ENCODE results near the gene PDE4A. TPM values are rescaled to one million over a fixed set of nuclear protein-coding genes. Genes with fewer than 3 reads are reported as not detected.
A peak's percentile ranks its signal among the peaks of the same experiment; 100 is the strongest.
"Not testable (repeated sequence)": the region's sequence is repeated elsewhere in the genome, so short reads cannot be mapped to it uniquely, and the experiment has no call there.

The PDE4A gene
- polyA plus RNA-seq, 3 donors: 4.7 to 14.8 (median 5.8) TPM

DNA sequence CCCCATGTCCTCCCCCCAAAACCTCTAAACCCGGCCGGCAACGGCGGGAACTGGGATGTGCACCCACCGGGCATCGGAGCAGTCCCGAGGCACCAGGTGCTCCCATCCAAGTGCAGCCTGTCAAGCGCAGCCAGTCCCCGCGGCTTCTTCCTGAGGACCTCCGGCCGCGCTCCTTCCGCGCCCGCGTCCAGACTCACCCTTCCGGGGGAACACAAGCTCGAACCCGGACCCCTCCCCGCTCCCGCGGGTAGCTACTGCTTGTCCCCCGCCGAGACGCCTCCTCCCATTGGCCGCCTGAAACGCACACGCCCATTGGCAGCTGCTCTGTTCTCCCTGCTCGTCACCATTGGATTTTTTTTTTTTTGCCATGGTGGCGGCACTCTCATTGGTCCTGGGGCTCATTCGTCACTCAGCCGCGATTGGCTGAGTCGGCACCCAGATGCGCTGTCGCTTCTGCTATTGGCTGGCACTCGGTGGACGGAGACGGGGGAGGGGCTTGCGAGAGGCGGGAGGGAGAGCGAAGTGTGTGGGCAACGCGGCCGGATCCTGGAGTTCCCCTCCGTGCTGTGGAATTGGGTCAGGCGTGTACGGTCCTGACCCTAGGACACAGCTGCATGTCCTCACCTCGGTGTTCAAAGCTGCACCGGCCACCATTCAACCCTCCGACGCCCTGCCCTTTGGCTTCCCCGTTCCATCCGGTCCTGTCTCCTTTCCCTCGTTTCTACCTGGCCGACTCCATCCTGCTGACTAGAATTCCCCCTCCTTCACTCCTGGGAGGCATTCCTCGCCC lies 39.8 kb upstream of the PDE4A start, which contains the start of gene TYK2:
Gene TYK2 (minus strand): TSS at position 260 of the 790 bp plus-strand sequence. CDS start 2,166 bp downstream, outside the sequence.
- Histone ChIP-seq H3K9me3 (replicated peaks in 1 of 2; ENCODE audit: control insufficient read depth in 1 of 2, insufficient read depth in 1 of 2, low read length in 2 of 2) (no peaks in the 10 kb centered on the region), H3K4me2 (replicated peaks; ENCODE audit: extremely low read depth, low read length, poor library complexity, severe bottlenecking) (peak within 1 kb of the TSS; percentile 92), H3K4me1 (ENCODE audit: control insufficient read depth in 1 of 2, insufficient read depth in 2 of 2, low read length in 2 of 2) (peaks cover 48 to 52% of the 10 kb centered on the region in 2 donors), H3K9ac (ENCODE audit: insufficient read depth, low read length, poor library complexity, severe bottlenecking) (peak within 1 kb of the TSS; percentile 87), H3K4me3 (replicated peaks in 1 of 3; ENCODE audit: low read depth in 2 of 3, low read length in 3 of 3) (peak within 1 kb of the TSS; percentile 84 to 98 (median 87)), H3K79me2 (ENCODE audit: insufficient read depth, low read length) (peaks cover 34% of the 10 kb centered on the region), H2AFZ (ENCODE audit: insufficient read depth, low read depth, low read length, poor library complexity, severe bottlenecking) (peak within 1 kb of the TSS; percentile 84), H3K36me3 (replicated peaks in 1 of 2; ENCODE audit: control insufficient read depth in 1 of 2, insufficient read depth in 2 of 2, low read length in 2 of 2) (peaks cover 16 to 17% of the 10 kb centered on the region in 2 donors), H3K27ac (ENCODE audit: low read depth in 1 of 2, low read length in 2 of 2) (peak within 1 kb of the TSS; percentile 91 to 98), H4K20me1 (ENCODE audit: insufficient read depth, low read length) (peaks cover 6% of the 10 kb centered on the region), H3K27me3 (ENCODE audit: control insufficient read depth in 2 of 2, insufficient read depth in 2 of 2, low read length in 2 of 2) (no peaks in the 10 kb centered on the region)
- Mint-ChIP-seq H3K4me1 (peaks cover 39% of the 10 kb centered on the region), H3K36me3 (peaks cover 13 to 29% of the 10 kb centered on the region in 2 donors), H3K27ac (peak within 1 kb of the TSS; percentile 95 to 100 (median 98)), H3K27me3 (ENCODE audit: low read depth in 3 of 3) (peaks cover 0 to 2% (median 2%) of the 10 kb centered on the region in 3 donors), H3K9me3 (no peaks in the 10 kb centered on the region), H3K4me3 (peak within 1 kb of the TSS; percentile 93 to 95)
- peak; percentile 98 to 99 (median 99) for DNase-seq
- intact Hi-C loops (cut with micrococcal nuclease): loop anchor here in 1 of 2 donors (2.0 to 5.0 kb wide), 2 partner anchors 33 to 110 kb away; partner anchors contain the start of gene ICAM1
- TF ChIP-seq, protein P1, sequence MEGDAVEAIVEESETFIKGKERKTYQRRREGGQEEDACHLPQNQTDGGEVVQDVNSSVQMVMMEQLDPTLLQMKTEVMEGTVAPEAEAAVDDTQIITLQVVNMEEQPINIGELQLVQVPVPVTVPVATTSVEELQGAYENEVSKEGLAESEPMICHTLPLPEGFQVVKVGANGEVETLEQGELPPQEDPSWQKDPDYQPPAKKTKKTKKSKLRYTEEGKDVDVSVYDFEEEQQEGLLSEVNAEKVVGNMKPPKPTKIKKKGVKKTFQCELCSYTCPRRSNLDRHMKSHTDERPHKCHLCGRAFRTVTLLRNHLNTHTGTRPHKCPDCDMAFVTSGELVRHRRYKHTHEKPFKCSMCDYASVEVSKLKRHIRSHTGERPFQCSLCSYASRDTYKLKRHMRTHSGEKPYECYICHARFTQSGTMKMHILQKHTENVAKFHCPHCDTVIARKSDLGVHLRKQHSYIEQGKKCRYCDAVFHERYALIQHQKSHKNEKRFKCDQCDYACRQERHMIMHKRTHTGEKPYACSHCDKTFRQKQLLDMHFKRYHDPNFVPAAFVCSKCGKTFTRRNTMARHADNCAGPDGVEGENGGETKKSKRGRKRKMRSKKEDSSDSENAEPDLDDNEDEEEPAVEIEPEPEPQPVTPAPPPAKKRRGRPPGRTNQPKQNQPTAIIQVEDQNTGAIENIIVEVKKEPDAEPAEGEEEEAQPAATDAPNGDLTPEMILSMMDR (IDR thresholded peaks at IDR 0.05): no peak
- under 1% methylated on average over 53 of the region's 58 CpGs for WGBS (ENCODE audit: insufficient coverage)

DNA sequence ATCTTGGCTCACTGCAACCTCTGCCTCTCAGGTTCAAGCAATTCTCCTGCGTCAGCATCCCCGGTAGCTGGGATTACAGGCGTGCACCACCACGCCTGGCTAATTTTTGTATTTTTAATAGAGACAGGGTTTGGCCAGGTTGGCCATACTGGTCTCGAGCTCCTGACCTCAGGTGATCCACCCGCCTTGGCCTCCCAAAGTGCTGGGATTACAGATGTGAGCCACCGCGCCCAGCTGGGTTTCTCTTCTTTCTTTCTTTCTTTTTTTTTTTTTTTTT lies 37.2 kb upstream of the PDE4A start:
- not testable (repeated sequence) for H2AFZ ChIP-seq (ENCODE audit: insufficient read depth, low read depth, low read length, poor library complexity, severe bottlenecking); H3K9ac ChIP-seq (ENCODE audit: insufficient read depth, low read length, poor library complexity, severe bottlenecking); H3K9me3 ChIP-seq (replicated peaks in 1 of 2; ENCODE audit: control insufficient read depth in 1 of 2, insufficient read depth in 1 of 2, low read length in 2 of 2); H4K20me1 ChIP-seq (ENCODE audit: insufficient read depth, low read length); H3K36me3 ChIP-seq (replicated peaks in 1 of 2; ENCODE audit: control insufficient read depth in 1 of 2, insufficient read depth in 2 of 2, low read length in 2 of 2); H3K27ac ChIP-seq (ENCODE audit: low read depth in 1 of 2, low read length in 2 of 2); H3K27me3 ChIP-seq (ENCODE audit: control insufficient read depth in 2 of 2, insufficient read depth in 2 of 2, low read length in 2 of 2); H3K9me3 Mint-ChIP-seq; H3K36me3 Mint-ChIP-seq; H3K4me2 ChIP-seq (replicated peaks; ENCODE audit: extremely low read depth, low read length, poor library complexity, severe bottlenecking); H3K4me3 Mint-ChIP-seq; H3K4me3 ChIP-seq (replicated peaks in 1 of 3; ENCODE audit: low read depth in 2 of 3, low read length in 3 of 3); DNase-seq
- Mint-ChIP-seq H3K27ac (peak overlapping the region in 4 of 7 donors; percentile 36 to 95 (median 64)), H3K4me1 (peaks cover 32% of the 10 kb centered on the region), H3K27me3 (ENCODE audit: low read depth in 3 of 3) (peaks cover 0 to 11% (median 2%) of the 10 kb centered on the region in 3 donors)
- intact Hi-C loops (cut with micrococcal nuclease): loop anchor here in 1 of 2 donors (5.0 kb wide), 1 partner anchor 36 kb away; no protein-coding TSS in a partner anchor
- peaks cover 22% of the 10 kb centered on the region for H3K79me2 ChIP-seq (ENCODE audit: insufficient read depth, low read length)
- WGBS (ENCODE audit: insufficient coverage): 20% methylated on average over 1 of the region's 8 CpGs
- H3K4me1 ChIP-seq (ENCODE audit: control insufficient read depth in 1 of 2, insufficient read depth in 2 of 2, low read length in 2 of 2): peaks cover 44 to 48% of the 10 kb centered on the region in 2 donors
